Kidney epithelial cell (primary cell): ENCODE data around the gene DTD2. TPM values are rescaled to one million over a fixed set of nuclear protein-coding genes. Genes with fewer than 3 reads are reported as not detected.

Source experiments
- DNase-seq: peaks from one replicate; pipeline ENCODE4 v3.0.0-alpha.2; 2010; ENCODE audit warnings: low read depth
- H3K27me3 ChIP-seq: 2 replicates; pipeline ENCODE4 v1.6.0; 2011; ENCODE audit warnings: low read length; ENCODE audit not compliant: control insufficient read depth, insufficient read depth
- H3K36me3 ChIP-seq: 2 replicates; pipeline ENCODE4 v1.5.1; 2011; ENCODE audit warnings: low read length; ENCODE audit not compliant: control insufficient read depth, insufficient read depth
- H3K4me3 ChIP-seq: 2 replicates; pipeline ENCODE4 v1.5.1; 2011; ENCODE audit warnings: low read depth, mild to moderate bottlenecking, control low read depth, low read length
- total RNA-seq: library from RNA; depleted of rRNA; stranded (reverse); fragments of >200 nt; gene quantifications from 2 replicates; pipeline ENCODE4 v1.2.3, GENCODE V29; 2015
- TF ChIP-seq, protein P1 (sequence below): IDR thresholded peaks from 2 replicates; pipeline ENCODE4 v1.5.1; 2011; ENCODE audit warnings: mild to moderate bottlenecking, moderate library complexity, low read length, control low read depth, inconsistent platforms; ENCODE audit not compliant: insufficient read depth, poor library complexity, severe bottlenecking

DTD2 gene
- total RNA-seq, 1 donor from 2014 or later = 30.0 TPM

DNA sequence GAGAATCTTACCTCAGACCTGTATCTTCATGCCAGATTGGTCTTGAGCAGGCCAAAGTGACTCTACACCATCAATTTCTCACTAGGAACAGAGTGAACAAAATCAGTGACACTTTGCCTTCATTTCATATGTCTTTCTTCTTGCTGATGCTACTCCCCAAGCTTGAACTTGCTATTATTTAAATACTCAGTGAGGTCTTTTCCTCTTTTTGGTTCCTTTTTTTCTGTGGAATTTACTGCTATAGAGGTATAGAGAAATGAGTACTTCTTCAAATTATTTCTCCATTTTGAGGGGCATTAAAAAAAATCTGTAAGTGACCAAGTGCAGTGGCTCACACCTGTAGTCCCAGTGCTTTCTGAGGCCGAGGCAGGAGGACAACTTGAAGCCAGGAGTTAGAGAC lies 30.6 kb upstream of the DTD2 start, which contains the start of gene GPR33:
Gene GPR33, minus strand, starts transcription at position 154 of the 400 bp plus-strand sequence. CDS start 4,074 bp downstream, outside the sequence.
- no peak for DNase-seq
- Histone ChIP-seq H3K27me3 (no peaks in the 10 kb centered on the region), H3K36me3 (no peaks in the 10 kb centered on the region), H3K4me3 (no peak within 1 kb of the TSS)
- TF ChIP-seq, protein P1, sequence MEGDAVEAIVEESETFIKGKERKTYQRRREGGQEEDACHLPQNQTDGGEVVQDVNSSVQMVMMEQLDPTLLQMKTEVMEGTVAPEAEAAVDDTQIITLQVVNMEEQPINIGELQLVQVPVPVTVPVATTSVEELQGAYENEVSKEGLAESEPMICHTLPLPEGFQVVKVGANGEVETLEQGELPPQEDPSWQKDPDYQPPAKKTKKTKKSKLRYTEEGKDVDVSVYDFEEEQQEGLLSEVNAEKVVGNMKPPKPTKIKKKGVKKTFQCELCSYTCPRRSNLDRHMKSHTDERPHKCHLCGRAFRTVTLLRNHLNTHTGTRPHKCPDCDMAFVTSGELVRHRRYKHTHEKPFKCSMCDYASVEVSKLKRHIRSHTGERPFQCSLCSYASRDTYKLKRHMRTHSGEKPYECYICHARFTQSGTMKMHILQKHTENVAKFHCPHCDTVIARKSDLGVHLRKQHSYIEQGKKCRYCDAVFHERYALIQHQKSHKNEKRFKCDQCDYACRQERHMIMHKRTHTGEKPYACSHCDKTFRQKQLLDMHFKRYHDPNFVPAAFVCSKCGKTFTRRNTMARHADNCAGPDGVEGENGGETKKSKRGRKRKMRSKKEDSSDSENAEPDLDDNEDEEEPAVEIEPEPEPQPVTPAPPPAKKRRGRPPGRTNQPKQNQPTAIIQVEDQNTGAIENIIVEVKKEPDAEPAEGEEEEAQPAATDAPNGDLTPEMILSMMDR = no peak

GRCh38 chr14:31486764-31487163 lies 29.5 kb upstream of the DTD2 start:
- Histone ChIP-seq H3K36me3 (no peaks in the 10 kb centered on the region), H3K27me3 (no peaks in the 10 kb centered on the region), H3K4me3 (no peak overlapping the region)
- no peak for DNase-seq
- TF ChIP-seq, protein P1 = no peak

GRCh38 chr14:31484754-31485153 lies 27.4 kb upstream of the DTD2 start:
- TF ChIP-seq, protein P1 = no peak
- no peak for DNase-seq
- no peaks in the 10 kb centered on the region for H3K27me3 ChIP-seq
- no peak overlapping the region for H3K4me3 ChIP-seq
- no peaks in the 10 kb centered on the region for H3K36me3 ChIP-seq

- Histone ChIP-seq H3K36me3 (no peaks in the 10 kb centered on the region), H3K27me3 (no peaks in the 10 kb centered on the region), H3K4me3 (no peak overlapping the region)
- no peak for DNase-seq
- TF ChIP-seq, protein P1 = no peak
These were observed 22.9 kb upstream of the DTD2 start for GRCh38 chr14:31480156-31480555.

GRCh38 chr14:31479027-31479426 lies 21.7 kb upstream of the DTD2 start:
- H3K4me3 ChIP-seq = no peak overlapping the region
- H3K36me3 ChIP-seq = no peaks in the 10 kb centered on the region
- H3K27me3 ChIP-seq = no peaks in the 10 kb centered on the region
- TF ChIP-seq, protein P1 = no peak
- DNase-seq = no peak

DNA sequence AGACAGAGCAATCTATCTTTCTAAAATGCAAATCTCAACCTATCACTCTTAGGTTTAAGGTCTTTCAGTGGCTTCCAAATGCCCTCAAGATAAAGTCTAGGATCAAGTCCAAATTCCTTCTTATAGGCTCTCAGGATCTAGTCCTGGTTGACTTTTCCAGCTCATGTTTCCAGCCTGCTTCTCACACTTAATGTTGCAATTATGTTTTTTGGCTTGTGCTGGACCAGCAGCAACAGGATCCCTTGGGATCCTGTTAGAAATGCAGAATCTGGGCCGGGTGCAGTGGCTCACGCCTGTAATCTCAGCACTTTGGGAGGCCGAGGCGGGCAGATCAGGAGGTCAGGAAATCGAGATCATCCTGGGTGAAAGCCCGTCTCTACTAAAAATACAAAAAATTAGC lies 19.9 kb upstream of the DTD2 start:
- no peak for DNase-seq
- no peak overlapping the region for H3K4me3 ChIP-seq
- TF ChIP-seq, protein P1 = no peak
- H3K36me3 ChIP-seq = no peaks in the 10 kb centered on the region
- H3K27me3 ChIP-seq = no peaks in the 10 kb centered on the region
